Measurements from ENCODE around the gene FBRS.
A peak's percentile ranks its signal among the peaks of the same experiment; 100 is the strongest.
"Not testable (repeated sequence)": the region's sequence is repeated elsewhere in the genome, so short reads cannot be mapped to it uniquely, and the experiment has no call there.

FBRS gene

DNA sequence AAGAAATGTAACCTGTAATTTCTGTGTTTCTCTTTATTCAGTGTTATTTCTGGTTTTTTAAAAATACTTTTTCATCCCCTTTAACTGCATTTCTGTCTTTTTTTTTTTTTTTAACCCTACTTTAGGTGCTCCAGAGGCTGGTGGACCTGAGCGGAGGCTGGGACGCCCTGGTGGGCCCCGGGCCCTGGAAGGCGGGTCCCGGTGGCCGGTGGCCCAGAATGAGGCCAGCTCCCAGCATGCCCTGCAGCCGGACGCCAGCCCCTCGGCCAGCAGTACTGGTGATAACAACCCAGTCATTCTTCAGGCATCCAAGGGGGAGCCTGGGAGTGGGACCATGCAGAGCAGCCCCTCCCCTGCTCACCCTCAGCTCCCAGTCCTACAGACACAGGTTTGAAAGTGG, 42.3 kb downstream of the FBRS start:
- no peak for DNase-seq

DNA sequence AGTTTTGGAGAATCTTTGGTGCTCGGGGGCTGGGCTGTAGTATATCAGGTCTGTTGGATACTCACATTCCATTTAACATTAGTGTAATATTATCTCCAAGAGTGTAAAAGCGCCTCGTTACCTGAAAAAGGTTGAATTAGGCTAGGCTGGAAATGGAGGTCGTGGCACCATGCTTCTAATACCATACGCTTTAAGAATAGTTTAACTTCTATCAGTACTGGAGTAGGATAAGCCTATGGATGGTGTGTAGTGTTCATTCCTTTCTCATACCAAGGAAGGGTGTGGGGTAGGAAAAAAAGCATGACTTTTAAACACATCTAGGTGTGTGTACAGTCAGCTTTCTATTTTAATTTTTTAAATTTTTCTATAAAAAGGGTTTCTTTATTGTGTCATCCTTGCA, 42.7 kb downstream of the FBRS start:
- DNase-seq: no peak

DNA sequence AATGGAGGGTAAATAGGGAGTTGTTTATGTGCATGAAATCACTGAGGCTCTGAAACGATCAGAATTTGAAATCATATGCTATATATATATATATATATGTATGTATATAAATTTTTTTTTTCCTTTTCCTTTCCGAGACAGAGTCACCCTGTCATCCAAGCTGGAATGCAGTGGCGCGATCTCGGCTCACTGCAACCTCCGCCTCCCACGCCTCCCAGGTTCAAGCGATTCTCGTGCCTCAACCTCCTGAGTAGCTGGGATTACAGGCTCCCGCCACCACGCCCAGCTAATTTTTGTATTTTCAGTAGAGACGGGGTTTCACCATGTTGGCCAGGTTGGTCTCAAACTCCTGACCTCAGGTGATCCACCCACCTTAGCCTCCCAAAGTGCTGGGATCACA, 44.8 kb downstream of the FBRS start:
- DNase-seq: not testable (repeated sequence)

DNA sequence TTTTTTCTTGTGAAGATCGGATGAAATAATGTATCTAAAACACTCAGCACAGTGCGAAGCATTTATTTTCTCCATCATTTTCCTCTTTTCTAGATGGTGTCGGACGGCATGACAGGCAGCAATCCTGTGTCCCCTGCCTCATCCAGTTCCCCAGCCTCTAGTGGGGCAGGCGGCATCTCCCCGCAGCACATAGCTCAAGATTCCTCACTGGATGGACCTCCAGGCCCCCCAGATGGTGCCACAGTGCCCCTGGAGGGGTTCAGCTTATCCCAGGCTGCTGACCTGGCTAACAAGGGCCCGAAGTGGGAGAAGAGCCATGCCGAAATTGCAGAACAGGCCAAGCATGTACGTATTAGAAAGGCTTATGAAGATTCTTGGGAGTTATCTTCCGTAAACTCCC, 45.7 kb downstream of the FBRS start:
- no peak for DNase-seq

DNA sequence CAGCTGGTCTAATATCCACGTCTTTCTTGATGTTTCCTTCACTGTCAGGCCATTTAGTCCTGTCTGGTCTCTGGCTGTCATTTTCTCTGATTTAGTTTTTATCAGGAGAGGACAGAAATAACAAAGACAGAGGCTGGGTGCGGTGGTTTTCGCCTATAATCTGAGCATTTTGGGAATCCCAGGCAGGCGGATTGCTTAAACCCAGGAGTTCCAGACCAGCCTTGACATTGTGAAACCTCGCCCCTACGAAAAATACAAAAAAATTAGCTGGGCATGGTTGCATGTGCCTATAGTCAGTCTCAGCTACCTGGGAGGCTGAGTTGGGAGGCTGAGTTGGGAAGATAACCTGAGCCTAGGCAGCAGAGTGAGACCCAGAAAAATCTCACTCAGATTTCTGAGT, 47.8 kb downstream of the FBRS start:
- no peak for DNase-seq

DNA sequence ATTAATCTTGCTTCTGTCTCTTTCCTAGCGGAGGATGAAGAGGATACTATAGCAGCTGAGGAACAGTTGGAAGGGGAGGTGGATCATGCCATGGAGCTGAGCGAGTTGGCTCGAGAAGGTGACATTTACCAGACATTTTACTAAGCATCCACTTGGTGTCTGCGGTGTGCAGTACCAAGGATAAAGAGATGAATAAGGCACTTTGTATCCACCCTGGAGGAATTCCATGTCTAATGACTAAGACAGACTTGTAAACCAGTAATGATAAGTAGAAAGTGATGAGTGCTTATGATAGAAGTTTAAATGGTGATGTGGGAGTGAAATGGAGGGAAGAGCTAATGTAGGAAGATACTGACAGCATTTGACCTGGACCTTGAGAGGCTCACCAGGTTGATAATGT, 52.7 kb downstream of the FBRS start:
- no peak for DNase-seq

DNA sequence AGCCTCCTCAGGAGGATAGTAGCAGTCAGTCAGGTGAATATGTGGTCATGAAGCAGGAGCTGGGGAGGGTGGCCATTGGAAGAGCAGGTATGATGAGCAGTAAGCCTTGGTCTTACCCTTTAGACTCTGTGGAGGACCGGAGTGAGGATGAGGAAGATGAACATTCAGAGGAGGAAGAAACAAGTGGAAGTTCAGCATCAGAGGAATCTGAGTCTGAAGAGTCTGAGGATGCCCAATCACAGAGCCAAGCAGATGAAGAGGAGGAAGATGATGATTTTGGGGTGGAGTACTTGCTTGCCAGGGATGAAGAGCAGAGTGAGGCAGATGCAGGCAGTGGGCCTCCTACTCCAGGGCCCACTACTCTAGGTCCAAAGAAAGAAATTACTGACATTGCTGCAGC, 53.5 kb downstream of the FBRS start:
- DNase-seq: no peak

DNA sequence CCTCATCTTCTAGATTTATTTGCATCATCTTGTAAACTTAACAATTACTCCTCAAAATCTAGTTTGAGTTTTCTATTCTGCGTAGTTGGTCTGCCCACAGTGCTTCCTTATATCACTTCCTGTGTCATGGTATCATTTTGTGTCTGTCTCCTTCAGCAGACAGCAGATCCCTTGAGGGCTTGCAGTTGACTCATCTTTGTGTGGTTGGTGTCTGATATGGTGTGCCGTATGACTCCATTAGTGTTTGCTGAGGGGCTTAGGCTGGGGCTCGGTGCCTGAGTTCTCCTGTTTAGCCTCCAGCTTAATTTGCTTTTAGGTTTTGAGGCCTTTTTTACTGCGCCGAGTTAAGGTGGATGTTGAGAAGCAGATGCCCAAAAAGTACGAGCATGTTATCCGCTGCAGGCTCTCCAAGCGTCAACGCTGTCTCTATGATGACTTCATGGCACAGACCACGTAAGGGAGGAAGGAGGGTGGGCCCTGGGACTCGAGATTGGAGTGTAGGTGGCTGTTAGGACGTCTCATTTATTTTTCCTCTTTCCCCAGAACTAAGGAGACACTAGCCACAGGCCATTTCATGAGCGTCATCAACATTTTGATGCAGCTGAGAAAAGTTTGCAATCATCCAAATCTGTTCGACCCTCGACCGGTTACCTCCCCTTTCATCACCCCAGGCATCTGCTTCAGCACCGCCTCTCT, 57.7 kb downstream of the FBRS start:
- peak; percentile 66 for DNase-seq

DNA sequence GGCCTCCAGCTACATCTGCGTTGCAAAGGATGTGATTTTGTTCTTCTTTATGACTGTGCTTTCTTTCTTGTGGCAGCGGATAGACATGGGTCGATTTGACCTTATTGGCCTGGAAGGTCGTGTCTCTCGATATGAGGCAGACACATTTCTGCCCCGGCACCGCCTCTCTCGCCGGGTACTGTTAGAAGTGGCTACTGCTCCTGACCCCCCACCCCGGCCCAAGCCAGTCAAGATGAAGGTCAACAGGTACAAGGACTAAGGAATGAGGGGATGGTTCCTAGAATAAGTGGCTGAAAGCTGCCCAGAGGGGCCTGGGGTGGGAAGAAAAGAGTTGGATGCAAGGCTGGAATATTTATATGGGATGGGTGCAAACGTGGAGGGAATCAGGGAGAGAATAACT, 61.9 kb downstream of the FBRS start:
- no peak for DNase-seq
